NB4 (cell line): ENCODE results near the gene OPRL1.
"Not testable (repeated sequence)": the region's sequence is repeated elsewhere in the genome, so short reads cannot be mapped to it uniquely, and the experiment has no call there.

Experiments used
- DNase-seq: peaks from one replicate; pipeline ENCODE4 v3.0.0; 2010; ENCODE audit warnings: low read depth
- H3K4me3 ChIP-seq: one replicate; pipeline ENCODE4 v1.5.1; 2011; ENCODE audit warnings: mild to moderate bottlenecking, low read depth, low read length, moderate library complexity
- MYC ChIP-seq: IDR thresholded peaks from 2 replicates; pipeline ENCODE4 v1.6.1; 2011; ENCODE audit warnings: low read depth, low read length
- POLR2A ChIP-seq: IDR thresholded peaks from 2 replicates; pipeline ENCODE4 v1.6.1; 2011; ENCODE audit warnings: mild to moderate bottlenecking; ENCODE audit not compliant: insufficient read length; ENCODE audit errors: extremely low read depth
- TF ChIP-seq, protein P1 (sequence below): IDR thresholded peaks from one replicate; pipeline ENCODE4 v1.5.1; 2012; ENCODE audit warnings: low read depth, low read length
- TF ChIP-seq, protein P2 (sequence below): IDR thresholded peaks from 2 replicates; pipeline ENCODE4 v1.6.1; 2011; ENCODE audit warnings: low read depth, low read length

OPRL1 gene

DNA sequence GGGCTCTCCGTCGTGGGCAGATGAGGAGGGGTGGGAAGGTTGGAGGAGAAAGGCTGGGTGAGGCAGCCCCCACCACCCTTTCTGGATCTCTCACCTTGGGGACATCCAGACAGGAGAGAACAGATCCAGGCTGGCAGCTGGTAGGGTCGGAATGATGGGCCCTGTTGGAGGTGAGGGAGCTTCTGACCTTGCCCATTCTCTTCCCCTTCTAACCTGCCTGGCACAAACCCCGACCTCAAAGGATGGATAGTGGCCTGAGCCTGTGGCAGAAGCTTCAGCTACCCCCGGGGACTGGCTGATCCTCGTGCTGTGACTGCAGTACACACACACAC lies 33.5 kb downstream of the OPRL1 start:
- DNase-seq: no peak
- no peak overlapping the region for H3K4me3 ChIP-seq
- no peak for TF ChIP-seq POLR2A
- TF ChIP-seq, protein P1, sequence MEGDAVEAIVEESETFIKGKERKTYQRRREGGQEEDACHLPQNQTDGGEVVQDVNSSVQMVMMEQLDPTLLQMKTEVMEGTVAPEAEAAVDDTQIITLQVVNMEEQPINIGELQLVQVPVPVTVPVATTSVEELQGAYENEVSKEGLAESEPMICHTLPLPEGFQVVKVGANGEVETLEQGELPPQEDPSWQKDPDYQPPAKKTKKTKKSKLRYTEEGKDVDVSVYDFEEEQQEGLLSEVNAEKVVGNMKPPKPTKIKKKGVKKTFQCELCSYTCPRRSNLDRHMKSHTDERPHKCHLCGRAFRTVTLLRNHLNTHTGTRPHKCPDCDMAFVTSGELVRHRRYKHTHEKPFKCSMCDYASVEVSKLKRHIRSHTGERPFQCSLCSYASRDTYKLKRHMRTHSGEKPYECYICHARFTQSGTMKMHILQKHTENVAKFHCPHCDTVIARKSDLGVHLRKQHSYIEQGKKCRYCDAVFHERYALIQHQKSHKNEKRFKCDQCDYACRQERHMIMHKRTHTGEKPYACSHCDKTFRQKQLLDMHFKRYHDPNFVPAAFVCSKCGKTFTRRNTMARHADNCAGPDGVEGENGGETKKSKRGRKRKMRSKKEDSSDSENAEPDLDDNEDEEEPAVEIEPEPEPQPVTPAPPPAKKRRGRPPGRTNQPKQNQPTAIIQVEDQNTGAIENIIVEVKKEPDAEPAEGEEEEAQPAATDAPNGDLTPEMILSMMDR: no peak
- no peak for TF ChIP-seq MYC
- TF ChIP-seq, protein P2, sequence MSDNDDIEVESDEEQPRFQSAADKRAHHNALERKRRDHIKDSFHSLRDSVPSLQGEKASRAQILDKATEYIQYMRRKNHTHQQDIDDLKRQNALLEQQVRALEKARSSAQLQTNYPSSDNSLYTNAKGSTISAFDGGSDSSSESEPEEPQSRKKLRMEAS: no peak

DNA sequence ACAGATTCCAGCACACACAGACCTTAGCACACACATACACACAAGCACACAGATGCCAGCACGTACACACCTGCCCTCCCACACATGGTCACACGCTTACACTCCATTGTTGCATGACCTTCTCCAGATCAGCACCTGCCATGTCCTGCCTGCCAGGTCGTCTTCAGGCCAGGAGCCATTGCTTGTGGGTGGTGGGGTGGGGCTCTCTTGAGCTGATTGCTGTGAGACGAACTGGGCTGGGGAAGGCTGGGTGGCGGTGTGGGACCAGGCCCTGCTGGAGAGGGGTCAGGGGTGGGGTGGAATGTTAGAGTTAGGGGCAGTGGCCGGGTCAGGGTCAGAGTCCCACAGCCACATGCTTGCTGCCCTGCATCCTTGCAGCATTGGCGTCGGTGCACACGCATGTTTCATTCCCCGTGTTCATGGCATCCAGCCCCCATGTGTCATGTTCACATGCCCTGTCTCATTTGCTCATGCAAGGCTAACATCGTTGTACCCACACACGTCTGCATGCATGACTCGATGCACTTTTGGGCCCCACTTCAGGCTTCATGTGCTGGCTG lies 34.0 kb downstream of the OPRL1 start:
- TF ChIP-seq, protein P1: no peak
- TF ChIP-seq, protein P2: no peak
- no peak for TF ChIP-seq POLR2A
- no peak for TF ChIP-seq MYC
- DNase-seq: no peak
- H3K4me3 ChIP-seq: no peak overlapping the region

DNA sequence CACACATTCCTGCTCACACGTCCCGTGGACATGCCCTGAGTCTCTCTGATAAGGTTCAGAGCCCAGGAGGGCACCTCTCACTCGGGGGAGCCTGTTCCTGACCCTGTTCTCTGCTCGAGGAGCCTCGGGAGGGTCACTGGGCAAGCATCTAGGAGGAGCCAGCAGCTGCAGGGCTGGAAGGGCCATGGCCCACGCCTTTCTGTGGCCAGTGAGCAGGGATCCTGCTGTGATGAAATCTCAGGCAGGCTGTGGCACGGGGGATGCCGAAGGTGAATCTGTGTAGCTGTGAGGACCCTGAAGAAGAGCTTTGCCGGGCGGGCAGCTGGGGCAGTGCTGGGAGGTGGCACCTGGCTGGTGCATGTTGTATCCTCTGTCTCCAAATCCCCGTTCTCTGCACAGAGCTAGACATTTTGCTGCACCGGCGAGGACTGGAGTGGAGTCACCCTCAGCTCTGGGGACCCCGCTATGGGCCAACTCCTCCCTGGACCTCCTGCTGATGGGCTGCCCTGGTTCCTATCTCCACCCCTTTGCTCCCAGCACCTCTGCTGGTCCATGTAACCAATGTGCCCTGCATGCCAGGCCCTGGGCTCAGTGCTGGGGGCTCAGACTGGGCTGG lies 34.6 kb downstream of the OPRL1 start:
- no peak for DNase-seq
- no peak for TF ChIP-seq MYC
- TF ChIP-seq, protein P2: no peak
- TF ChIP-seq POLR2A: no peak

DNA sequence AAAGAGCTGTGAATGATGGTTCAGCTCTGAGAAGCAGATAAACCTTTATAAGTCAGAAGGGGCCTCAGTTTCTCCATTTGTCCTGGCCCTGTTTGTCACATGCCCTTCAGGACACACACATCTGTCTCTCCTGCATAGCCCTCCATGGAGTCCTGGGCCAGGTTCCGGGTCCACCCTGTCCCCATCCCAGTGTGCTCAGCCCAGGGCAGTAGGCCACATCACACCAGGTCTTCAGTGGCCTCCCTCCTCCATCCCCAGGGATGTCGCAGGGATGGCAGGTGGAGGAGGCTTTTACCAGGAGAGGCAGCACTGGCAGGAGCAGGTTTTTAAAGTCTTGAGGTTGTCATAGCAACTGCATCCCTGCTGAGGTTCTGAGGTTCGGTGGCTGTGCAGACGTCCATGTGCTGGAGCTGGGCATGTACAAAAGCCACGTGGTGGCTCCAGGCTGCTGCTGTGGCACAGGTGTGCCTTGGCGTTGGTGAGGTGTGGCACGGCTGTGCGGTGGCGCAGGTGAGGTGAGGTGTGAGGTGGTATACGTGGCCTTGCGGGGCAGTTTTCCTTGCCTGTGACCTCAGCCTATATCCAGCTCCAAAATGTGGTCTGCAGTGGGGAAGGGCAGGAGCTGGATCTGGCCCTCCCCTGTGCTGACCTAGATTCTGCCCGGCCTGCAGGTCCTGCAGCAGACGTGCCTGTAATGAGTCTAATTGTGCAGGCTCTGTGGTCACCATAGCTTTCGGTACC lies 35.5 kb downstream of the OPRL1 start:
- no peak for TF ChIP-seq POLR2A
- no peak for TF ChIP-seq MYC
- TF ChIP-seq, protein P1: no peak
- TF ChIP-seq, protein P2: no peak
- no peak for DNase-seq
- no peak overlapping the region for H3K4me3 ChIP-seq

More for the DNA sequence above, 34.6 kb downstream of the OPRL1 start:
- no peak overlapping the region for H3K4me3 ChIP-seq

DNA sequence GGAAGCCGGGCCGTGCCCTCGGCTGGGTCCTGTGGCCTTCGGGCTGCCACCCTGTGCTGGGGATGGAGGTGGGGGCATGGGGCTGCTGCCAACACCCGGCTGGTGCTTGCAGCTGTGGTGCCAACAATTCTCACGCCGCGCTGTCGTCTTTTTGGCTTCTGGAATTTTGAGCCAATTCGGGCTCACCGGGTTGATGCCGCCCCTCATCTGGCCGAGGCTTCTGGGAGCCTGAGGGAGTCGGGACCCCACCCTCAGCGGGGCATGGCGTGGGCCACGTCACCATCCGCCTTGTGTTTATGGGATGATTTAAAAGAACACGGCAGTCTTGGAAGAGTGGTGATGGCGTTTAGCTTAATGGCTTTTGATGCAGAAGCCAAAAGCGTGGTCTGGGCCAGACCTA lies 36.1 kb downstream of the OPRL1 start:
- H3K4me3 ChIP-seq: no peak overlapping the region
- TF ChIP-seq, protein P1: no peak
- TF ChIP-seq, protein P2: no peak
- TF ChIP-seq MYC (no peak), POLR2A (no peak)
- no peak for DNase-seq

DNA sequence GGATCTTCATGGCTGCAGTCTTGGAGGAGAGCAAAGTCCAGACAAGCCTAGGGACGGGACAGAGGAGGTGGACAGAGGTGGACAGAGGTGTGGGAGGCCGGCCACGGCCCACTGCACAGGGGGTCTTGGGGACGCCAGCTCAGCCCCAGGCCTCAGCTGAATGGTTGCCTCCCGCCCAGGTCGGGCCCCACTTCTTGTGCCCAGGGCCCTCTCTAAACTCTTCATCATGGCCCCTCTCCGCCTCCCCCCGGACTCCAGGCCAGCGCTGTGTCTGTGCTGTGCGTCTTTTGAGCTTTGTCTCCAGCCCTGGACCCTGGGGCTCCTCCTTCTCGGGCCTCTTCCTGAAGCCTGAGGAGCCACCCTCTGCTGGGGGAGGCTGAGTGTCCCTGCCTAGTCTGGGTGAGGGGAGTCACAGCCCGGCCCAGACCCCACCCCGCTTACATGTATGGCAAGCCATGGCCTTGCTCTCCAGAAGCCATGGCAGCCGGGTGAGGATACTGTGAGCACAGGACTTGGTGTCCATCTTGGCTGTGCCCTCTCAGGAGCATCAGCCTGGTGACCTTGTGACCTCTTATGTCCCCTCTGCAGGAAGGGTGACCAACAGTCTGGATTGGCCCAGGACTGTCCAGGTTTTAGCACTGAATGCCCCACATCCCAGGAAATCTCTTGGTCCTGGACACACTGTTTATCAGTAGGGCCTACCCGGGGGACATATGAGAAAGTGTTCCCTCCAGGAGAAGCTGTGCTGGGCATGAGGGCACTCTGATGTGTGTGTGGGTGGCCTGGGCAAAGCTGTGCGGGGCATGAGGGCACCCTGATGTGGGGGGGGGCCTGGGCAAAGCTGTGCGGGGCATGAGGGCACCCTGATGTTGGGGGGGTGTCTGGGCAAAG lies 36.9 kb downstream of the OPRL1 start:
- no peak overlapping the region for H3K4me3 ChIP-seq
- DNase-seq: no peak
- TF ChIP-seq, protein P1: no peak
- no peak for TF ChIP-seq MYC
- TF ChIP-seq, protein P2: no peak
- no peak for TF ChIP-seq POLR2A

DNA sequence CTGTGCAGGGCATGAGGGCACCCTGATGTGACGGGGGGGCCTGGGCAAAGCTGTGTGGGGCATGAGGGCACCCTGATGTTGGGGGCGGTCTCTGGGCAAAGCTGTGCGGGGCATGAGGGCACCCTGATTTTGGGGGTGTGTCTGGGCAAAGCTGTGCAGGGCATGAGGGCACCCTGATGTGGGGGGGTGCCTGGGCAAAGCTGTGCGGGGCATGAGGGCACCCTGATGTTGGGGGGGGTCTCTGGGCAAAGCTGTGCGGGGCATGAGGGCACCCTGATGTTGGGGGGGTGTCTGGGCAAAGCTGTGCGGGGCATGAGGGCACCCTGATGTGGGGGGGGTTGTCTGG lies 37.5 kb downstream of the OPRL1 start:
- H3K4me3 ChIP-seq, DNase-seq: not testable (repeated sequence)
